AG20443 (cell line): Measurements from ENCODE around the gene TACC2.

ENCODE experiments used
- DNase-seq: peaks from one replicate; pipeline ENCODE4 v3.0.0; 2012; ENCODE audit warnings: low spot score, mixed read lengths

The TACC2 gene

GRCh38 chr10:122249303-122249850, 260.4 kb downstream of the TACC2 start:
- DNase-seq = no peak

GRCh38 chr10:122249991-122250750, 261.2 kb downstream of the TACC2 start:
- no peak for DNase-seq

- DNase-seq = no peak
These were observed 262.7 kb downstream of the TACC2 start for GRCh38 chr10:122251459-122252255.

- DNase-seq = no peak
These were observed 263.8 kb downstream of the TACC2 start for GRCh38 chr10:122252805-122253204.

GRCh38 chr10:122253605-122254004, 264.6 kb downstream of the TACC2 start:
- no peak for DNase-seq

- DNase-seq = no peak
These were observed 265.9 kb downstream of the TACC2 start for GRCh38 chr10:122254831-122255230.

- DNase-seq = no peak
These were observed 266.7 kb downstream of the TACC2 start for GRCh38 chr10:122255509-122256301.

GRCh38 chr10:122257041-122257440, 268.1 kb downstream of the TACC2 start:
- DNase-seq = peak; percentile 29

DNA sequence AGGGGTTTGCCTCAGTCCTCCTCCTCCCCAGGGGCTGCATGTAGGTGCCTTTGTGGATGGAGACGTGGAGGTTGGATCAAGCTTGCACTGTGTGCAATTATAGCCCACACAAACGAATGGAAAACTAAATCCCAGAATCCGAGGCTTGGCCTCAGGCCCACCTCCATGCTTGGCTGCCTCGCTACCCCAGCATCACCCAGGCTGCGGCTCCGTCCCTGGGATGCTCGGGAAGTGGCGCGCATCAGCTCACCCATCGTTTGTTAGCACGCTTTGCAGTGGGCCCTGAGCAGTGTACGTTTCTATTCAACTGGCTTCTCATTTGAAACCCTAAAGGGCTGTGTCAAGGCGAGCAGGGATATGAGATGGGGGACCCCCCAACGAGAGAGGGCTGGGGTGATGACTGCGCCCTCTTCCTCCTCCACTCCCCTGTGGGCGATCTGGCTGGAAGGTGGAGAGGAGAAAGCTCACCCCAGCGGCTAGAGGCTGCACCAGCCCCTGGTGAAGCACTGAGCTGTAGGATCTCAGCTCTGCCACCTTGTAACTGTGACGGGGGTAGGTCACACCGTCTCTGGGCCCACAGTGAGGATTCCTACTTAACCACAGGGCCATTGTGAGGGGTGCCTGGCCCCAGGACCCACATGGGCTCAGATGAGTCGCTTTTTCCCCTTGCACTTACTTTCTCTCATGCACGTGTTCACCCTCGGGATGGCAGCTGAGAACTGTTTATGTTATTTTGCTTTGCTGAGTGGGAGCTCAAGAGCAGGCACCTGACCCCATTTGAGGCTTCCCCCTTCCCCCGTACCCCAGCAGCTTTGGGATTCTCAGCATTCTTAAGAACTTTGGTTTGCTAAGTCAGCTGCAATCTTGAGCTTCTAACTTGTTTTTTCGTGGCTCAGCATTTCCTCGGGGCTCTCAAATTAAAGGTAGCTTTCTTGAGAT, 269.4 kb downstream of the TACC2 start:
- DNase-seq = no peak

DNA sequence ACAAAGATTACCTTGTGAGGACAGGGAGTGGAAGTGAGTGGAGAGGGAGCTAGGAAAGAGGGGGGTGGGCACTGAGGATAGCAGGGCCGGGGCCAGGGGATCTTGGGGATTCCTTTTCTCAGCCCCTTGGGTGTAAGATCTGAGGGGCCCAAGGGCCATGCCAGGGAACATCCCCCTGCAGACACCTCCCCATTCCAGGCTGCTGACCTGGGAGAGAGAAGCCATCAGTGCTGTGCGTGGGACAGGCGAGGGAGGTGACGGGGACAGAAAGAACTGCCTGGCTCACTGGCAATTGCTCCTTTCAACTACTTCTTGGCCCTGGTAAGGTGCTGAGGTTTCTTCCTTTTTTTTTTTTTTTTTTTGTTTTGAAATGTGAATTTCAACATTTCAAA, 270.1 kb downstream of the TACC2 start:
- no peak for DNase-seq

DNA sequence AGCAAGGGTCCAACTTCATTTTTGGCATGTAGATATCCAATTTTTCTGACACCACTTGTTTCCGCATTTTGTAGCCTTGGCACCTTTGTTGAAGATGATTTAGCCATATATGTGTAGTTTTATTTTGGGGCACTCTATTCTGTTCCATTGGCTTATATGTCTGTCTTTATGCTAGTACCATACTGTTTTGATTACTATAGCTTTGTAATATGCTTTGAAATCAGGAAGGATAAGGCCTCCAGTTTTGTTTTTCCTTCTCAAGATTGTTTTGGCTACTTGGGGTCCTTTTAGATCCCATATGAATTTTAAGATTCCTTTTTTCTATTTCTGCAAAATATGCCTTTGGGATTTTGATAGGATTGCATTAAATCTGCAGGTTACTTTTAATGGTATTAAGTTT, 272.6 kb downstream of the TACC2 start:
- DNase-seq = no peak

DNA sequence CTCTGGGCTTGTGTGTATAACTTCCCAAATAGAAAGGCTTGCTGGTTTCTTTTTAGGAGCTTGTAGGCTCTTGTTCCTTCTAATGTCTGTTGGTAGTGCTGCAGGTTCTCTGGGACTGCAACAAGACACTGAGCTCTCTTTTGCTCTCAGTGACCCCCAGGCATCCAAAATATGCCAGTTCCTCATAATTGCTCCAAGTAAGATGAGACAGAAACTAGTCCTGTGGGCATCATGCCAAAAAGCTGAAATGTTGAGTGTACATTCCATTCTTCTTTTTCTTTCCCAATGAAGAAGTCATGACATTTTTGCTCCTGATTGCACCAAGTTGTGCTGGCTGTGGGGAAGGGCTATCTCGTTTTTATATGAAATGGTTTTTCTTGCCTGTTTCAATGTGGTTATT, 275.0 kb downstream of the TACC2 start:
- peak; percentile 75 for DNase-seq

DNA sequence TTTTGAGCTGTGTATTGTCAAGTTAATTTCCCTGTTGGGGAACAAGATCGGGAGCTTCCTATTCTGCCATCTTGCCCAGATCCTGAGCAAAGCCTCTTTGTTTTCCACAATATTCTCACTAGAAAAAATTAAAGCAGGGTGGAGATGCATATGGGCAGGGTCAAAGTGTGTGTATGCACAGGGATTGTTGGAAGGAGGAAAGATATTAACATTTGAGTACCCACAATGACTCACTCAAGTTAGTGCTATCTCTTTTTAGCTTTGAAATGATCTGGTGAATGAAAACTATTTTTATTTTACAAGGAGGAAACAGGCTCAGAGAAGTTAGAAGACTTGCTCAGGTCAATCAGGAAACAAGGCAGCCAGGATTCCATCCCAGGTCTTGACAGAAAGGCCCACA, 275.5 kb downstream of the TACC2 start:
- DNase-seq = no peak

DNA sequence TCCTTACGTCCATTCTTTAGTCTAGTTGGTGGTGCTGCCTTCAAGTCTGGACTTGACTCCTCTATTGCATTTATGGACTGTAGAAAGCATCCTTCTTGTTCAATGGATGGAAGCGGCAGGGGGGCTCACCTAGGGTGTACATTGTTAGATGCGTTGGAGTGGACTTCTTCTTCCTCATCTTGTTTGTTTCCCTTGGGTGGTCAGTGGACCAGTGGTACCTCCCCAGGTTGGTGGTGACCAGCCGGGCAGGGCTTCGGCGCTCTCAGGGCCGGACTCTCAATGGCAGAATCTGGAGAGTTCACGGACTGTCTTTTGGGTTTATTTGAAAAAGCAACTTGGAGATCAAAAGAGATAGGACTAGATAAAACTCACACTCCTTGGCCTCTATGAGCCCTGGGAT, 276.0 kb downstream of the TACC2 start:
- DNase-seq = no peak

- DNase-seq = no peak
These were observed 276.9 kb downstream of the TACC2 start for GRCh38 chr10:122265896-122266295.

- DNase-seq = peak; percentile 89
These were observed 279.1 kb downstream of the TACC2 start for GRCh38 chr10:122267849-122268737.

- DNase-seq = no peak
These were observed 280.2 kb downstream of the TACC2 start for GRCh38 chr10:122269059-122269687.

- DNase-seq = no peak
These were observed 282.1 kb downstream of the TACC2 start, which contains the start of gene BTBD16 for GRCh38 chr10:122271076-122271475. TSS of gene BTBD16 (plus strand) at chr10:122271296. CDS start at chr10:122275082, 3,786 bp downstream.

DNA sequence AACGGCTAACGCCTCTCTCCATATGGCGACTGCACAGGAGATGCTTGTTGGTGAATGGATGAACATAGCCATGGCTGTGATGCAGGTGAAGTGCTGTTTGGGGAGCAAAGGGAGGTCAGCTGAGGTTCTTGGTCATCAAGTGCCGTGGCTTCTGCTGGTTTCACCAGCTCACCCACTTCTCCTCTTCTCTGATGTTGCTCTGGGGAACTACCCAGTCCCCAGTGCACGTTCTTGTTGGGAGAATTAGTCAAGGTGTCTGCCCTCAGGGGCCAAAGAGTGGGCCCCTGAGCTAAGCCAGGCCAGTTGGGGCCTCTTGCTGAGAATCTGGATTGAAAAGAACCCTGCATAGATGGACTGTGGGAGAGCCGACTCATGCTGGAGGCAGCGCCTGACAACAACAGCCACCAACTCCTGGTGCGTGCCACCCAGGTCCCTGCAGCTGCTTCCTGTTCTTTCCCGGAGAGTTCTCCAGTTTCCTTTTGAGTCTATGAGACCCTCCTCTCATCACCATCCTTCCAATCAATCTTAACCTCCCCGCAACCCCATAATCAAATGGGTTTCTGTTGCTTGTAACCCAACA, 285.1 kb downstream of the TACC2 start:
- DNase-seq = no peak
